Inferior parietal cortex (tissue), 1 donor: ENCODE data around the gene FUT4.
"Not testable (repeated sequence)": the region's sequence is repeated elsewhere in the genome, so short reads cannot be mapped to it uniquely, and the experiment has no call there.

ENCODE experiments used
- DNase-seq: peaks from one replicate; pipeline ENCODE4 v3.0.0-alpha.2; 2016; ENCODE audit errors: extremely low spot score

FUT4 gene

DNA sequence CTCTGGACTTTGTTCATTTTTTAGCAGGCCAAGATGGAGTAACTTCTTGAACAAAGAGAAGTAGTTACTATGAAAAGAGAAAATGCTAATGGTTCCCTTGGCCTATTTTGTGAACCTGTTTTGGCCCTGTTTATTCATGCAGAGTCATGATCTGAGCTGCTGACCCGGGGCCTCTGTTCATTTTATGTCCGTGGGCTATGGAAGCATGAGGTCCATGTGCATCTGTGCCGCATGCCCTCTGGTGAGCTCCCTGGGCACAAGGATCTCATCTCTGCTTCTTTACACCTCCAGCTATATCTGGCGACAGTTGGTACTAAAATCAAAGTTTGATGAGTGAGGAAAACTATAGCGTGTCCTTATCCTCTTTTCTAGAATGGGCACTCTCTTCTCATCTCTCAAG, 24.5 kb downstream of the FUT4 start:
- no peak for DNase-seq

GRCh38 chr11:94568717-94569116, 25.0 kb downstream of the FUT4 start:
- no peak for DNase-seq

- DNase-seq, result not testable (repeated sequence)
These were observed 29.3 kb downstream of the FUT4 start for GRCh38 chr11:94572975-94573374.

GRCh38 chr11:94574193-94574961, 30.7 kb downstream of the FUT4 start:
- DNase-seq, result no peak

DNA sequence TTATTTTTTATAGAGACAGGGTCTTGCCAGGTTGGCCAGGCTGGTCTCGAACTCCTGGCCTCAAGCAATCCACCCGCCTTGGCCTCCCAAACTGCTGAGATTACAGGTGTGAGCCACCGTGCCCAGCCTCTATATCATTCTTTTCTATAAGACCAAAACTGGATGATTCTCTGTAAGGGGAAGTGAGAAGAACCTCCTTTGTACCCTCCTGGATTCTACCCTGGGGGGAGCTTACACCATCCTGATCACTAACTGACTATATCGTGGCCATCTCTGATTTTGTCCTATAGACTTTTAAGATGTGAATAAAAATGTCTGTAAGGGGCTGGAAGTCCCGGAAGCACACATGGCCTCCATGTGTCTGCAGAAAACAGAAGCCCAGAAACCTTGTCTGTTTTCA, 32.6 kb downstream of the FUT4 start:
- DNase-seq, result no peak

GRCh38 chr11:94577841-94578240, 34.1 kb downstream of the FUT4 start:
- no peak for DNase-seq

GRCh38 chr11:94581926-94582325, 38.2 kb downstream of the FUT4 start:
- DNase-seq, result no peak

DNA sequence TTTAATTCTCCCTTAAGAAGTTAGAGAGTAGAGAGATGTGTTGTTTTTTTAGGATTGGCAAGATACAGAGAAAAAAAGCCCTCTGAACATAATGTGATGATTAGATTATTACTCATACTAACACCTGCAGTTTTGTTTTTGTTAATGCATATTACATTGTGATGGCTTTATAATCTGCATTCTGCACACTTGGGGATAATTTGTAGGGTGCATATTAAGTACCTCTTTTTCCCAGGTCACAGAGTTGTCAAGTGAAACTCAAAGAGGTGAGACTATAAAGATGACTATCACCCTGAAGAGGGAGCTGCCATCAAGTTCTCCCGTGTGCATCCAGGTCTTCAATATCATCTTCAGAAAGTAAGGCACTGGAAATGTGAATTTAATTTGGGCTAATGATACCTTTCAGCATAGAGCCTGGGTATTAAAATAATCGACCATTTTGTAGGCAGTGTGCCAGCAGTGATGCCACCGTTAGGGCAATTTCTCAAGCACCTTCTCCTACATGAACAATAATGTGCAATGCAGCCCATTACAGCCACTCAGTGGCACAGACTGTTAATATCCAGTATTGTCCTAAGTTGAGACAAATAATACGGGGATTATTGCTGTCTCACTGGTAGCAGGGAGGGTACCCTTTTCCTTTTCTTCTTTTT, 39.6 kb downstream of the FUT4 start:
- DNase-seq, result no peak

DNA sequence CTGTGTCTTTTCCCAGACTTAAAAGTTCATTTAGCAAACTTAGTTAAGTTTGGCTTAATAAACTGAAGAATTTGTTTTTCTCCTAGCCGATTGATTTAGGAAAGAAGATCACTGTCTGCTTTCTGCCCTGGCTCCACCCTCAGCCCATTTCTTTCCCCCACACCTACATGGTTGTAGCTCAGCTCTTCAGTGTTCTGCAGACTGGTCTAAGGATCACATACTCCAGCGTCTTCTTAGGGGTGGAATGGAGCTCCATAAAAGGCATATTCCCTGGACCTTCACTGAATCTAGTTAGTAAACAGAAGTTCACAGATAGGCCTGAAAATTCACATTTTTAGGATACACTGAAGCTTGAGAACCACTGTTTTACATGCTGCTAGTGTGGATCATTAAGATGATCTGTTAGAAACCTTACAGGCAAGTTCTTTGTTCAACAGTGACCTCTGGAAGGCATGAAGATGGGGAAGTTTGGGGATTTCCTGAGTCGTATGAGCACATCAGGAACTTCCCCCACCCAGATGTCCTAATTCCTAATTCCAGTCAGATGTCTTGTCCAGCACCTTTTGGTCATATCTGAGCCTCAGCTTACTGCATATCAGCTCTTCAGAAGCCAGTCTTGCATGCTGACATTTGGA, 40.3 kb downstream of the FUT4 start:
- no peak for DNase-seq

- no peak for DNase-seq
These were observed 41.3 kb downstream of the FUT4 start for GRCh38 chr11:94584978-94585377.

DNA sequence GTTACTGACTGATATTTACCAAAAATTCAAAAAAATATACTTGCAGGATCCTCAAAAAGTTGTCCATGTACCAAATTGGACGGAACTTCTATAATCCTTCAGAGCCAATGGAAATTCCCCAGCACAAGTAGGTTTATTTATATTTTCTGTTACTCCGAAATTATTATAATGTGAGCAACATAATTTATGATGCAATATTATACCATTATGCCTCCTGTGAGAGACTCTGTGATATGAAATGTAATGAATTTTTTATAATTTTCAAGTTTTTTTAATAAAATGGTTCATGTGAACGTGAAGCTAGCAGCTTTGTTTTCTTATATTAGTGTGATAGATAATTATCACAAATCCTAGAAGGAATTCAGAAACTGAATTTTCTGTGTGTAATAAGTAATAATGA, 41.7 kb downstream of the FUT4 start:
- DNase-seq, result no peak

DNA sequence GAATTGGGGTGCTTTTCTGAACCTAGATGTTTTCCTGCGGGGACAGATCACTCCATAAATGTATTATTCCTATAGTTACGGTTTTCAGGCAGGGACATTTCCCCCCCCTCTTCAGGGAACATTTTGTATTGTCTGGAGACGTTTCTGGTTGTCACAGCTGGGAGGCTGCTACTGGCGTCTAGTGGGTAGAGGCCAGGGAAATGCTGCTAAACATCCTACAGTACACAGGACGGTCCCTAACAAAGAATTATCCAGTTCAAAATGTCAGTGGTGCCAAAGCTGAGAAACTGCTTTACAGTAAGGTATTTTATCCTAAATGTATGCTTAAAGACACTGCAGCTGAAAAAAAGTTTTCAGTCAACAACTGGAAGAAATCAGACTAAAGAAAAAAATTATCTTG, 42.8 kb downstream of the FUT4 start:
- DNase-seq, result peak; percentile 25

DNA sequence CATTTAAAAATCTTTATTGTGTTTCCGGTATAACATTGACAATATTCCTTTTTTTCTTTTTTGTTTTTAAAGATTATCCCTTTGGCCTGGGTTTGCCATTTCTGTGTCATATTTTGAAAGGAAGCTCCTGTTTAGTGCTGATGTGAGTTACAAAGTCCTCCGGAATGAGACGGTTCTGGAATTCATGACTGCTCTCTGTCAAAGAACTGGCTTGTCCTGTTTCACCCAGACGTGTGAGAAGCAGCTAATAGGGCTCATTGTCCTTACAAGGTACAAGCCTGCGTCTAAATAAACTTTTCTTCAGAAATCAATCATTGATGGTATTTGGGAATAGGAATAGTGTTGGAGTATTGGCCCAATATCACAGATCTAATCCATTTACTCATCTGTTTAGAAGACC, 43.3 kb downstream of the FUT4 start:
- no peak for DNase-seq

- DNase-seq, result no peak
These were observed 44.7 kb downstream of the FUT4 start for GRCh38 chr11:94588366-94588942.

GRCh38 chr11:94590352-94591041, 46.8 kb downstream of the FUT4 start:
- no peak for DNase-seq

- DNase-seq, result no peak
These were observed 49.3 kb downstream of the FUT4 start for GRCh38 chr11:94593030-94593429.

GRCh38 chr11:94595076-94595475, 51.4 kb downstream of the FUT4 start:
- no peak for DNase-seq

GRCh38 chr11:94597896-94598295, 54.2 kb downstream of the FUT4 start:
- no peak for DNase-seq
